ENCODE measurements around the gene PTPRCAP. TPM values are rescaled to one million over a fixed set of nuclear protein-coding genes. Genes with fewer than 3 reads are reported as not detected.

PTPRCAP gene
- total and polyA plus RNA-seq, 10 of the 15 experiments (the other 5 are each of a cell fraction or from before 2014, with no cell fraction given), result 4.7 to 266 (median 125) TPM

GRCh38 chr11:67405688-67406339, 31.7 kb downstream of the PTPRCAP start:
- 97% methylated on average over 9 of the region's 9 CpGs for WGBS (ENCODE audit: insufficient coverage, insufficient replicate concordance, low lambda C conversion rate, missing lambda C conversion rate)
- POLR2A ChIA-PET, result interaction anchor here (0.5 to 7.3 kb wide), 8 partner anchors 13 to 80 kb away, joined by 3 to 112 read pairs (median 34); partner anchors contain the start of genes AIP, POLD4, PTPRCAP and TMEM134

More at GRCh38 chr11:67405688-67406339, 31.7 kb downstream of the PTPRCAP start:
- Histone ChIP-seq H3K27ac (ENCODE audit: control insufficient read depth, insufficient read depth) (peak overlapping the region; percentile 48), H3K4me2 (ENCODE audit: control insufficient read depth, insufficient read depth) (peak overlapping the region; percentile 69), H3K4me3 (peak overlapping the region; percentile 82; the same call in 1 of the 2 replicates), H3K27me3 (replicated peaks in 1 of 2; ENCODE audit: control insufficient read depth in 2 of 2, insufficient read depth in 2 of 2, low read length in 1 of 2) (no peaks in the 10 kb centered on the region), H4K20me1 (ENCODE audit: control insufficient read depth, insufficient read depth) (no peaks in the 10 kb centered on the region; the same call in 1 of the 2 replicates), H3K4me1 (ENCODE audit: control insufficient read depth, insufficient read depth, low read length) (peaks cover 68% of the 10 kb centered on the region), H3K9me3 (replicated peaks; ENCODE audit: control insufficient read depth, insufficient read depth, low read length) (no peaks in the 10 kb centered on the region; the same call in 2 of the 3 replicates), H3K36me3 (ENCODE audit: control insufficient read depth in 2 of 2, insufficient read depth in 2 of 2, low read length in 1 of 2) (peaks cover 0 to 2% of the 10 kb centered on the region in 2 experiments; a peak in 1 of 4 replicates), H2AFZ (ENCODE audit: control insufficient read depth, low read depth, low read length) (no peak overlapping the region), H3K9ac (ENCODE audit: control insufficient read depth, insufficient read depth, low read length) (peak overlapping the region; percentile 91; the same call in 1 of the 2 replicates), H3K79me2 (ENCODE audit: control insufficient read depth, insufficient read depth, low read length) (peaks cover 41% of the 10 kb centered on the region)
- ATAC-seq (no peak), DNase-seq (ENCODE audit: low read depth, low spot score) (no peak), FAIRE-seq (no peak)
- RAD21 ChIA-PET (ENCODE audit: unreplicated experiment), result interaction anchor here (0.6 to 6.4 kb wide), 2 partner anchors 15 to 31 kb away, joined by 3 to 112 read pairs; partner anchors contain the start of gene PTPRCAP
- CTCF ChIA-PET, result interaction anchor here (1.2 to 4.9 kb wide), 3 partner anchors 32 to 54 kb away, joined by 3 to 53 read pairs (median 9); partner anchors contain the start of genes CORO1B and PTPRCAP
- in situ Hi-C loops (cut with MboI) (no loop called here), intact Hi-C loops (cut with micrococcal nuclease; ENCODE audit: unreplicated experiment) (no loop called here)
- TF ChIP-seq RELA (IDR thresholded peaks at IDR 0.05; ENCODE audit: borderline replicate concordance, partially characterized antibody) (no peak), GATAD2B (conservative IDR thresholded peaks at IDR 0.05; ENCODE audit: low read depth) (no peak), NR2F1 (conservative IDR thresholded peaks at IDR 0.05) (peak; percentile 82; the same call in 1 of the 2 replicates), EZH2 (IDR thresholded peaks at IDR 0.05; ENCODE audit: borderline replicate concordance, control insufficient read depth, low read depth, low read length) (no peak), SMARCA5 (IDR thresholded peaks at IDR 0.05) (no peak), MEF2A (IDR thresholded peaks at IDR 0.05; ENCODE audit: insufficient read depth, low read depth, low read length) (no peak), YY1 (IDR thresholded peaks at IDR 0.05; ENCODE audit: low read depth, low read length) (no peak), IRF3 (IDR thresholded peaks at IDR 0.05) (no peak)
- no TSS peak for BruUV-seq (replicated peaks)
- SMC1A ChIA-PET (ENCODE audit: uncharacterized antibody, unreplicated experiment), result interaction anchor here (5.7 kb wide), 1 partner anchor 32 kb away, joined by 46 read pairs; the partner anchor contains the start of gene PTPRCAP

Data from GM12878 (cell line).